A549 treated with DMSO at 1 μM for 4 hours (cell line): ENCODE data around the gene GPC4. TPM values are rescaled to one million over a fixed set of nuclear protein-coding genes. Genes with fewer than 3 reads are reported as not detected.

ENCODE experiments used
- total RNA-seq: library from RNA; stranded (reverse); fragments of 200-300 nt; extraction: Qiagen RNA extraction; gene quantifications from 5 replicates; pipeline ENCODE4 v1.2.3, GENCODE V29; 2022; ENCODE audit warnings: low read depth

GPC4 gene
- 0.01 to 0.06 TPM in 2 of 5 replicates, not detected in the others for total RNA-seq

GRCh38 chrX:133415276-133416105 lies at the start of gene GPC4:
TSS of gene GPC4 (minus strand) at chrX:133415489. CDS start at chrX:133414965, 524 bp downstream.

Other genes with a start within 250 kb of the GPC4 start
- gene TFDP3, start 197.1 kb downstream of the GPC4 start, total RNA-seq: not detected in 5 replicates